Type B pancreatic cell (in vitro differentiated cells): ENCODE data around the gene ZP2. TPM values are rescaled to one million over a fixed set of nuclear protein-coding genes. Genes with fewer than 3 reads are reported as not detected.

Experiments used
- DNase-seq: peaks from one replicate; pipeline ENCODE4 v3.0.0; 2021; ENCODE audit warnings: mixed read lengths; ENCODE audit not compliant: unreplicated experiment; ENCODE audit errors: extremely low spot score
- H3K27ac Mint-ChIP-seq: 2 replicates; pipeline ENCODE4 v1.8.0; 2021; ENCODE audit warnings: mild to moderate bottlenecking, mixed read lengths
- H3K27me3 Mint-ChIP-seq: 2 replicates; pipeline ENCODE4 v1.8.0; 2021; ENCODE audit warnings: mixed read lengths
- H3K36me3 Mint-ChIP-seq: 2 replicates; pipeline ENCODE4 v1.8.0; 2021; ENCODE audit warnings: mixed read lengths
- H3K4me1 Mint-ChIP-seq: one replicate; pipeline ENCODE4 v1.8.0; 2021; ENCODE audit warnings: mixed read lengths; ENCODE audit not compliant: unreplicated experiment
- H3K4me3 Mint-ChIP-seq: 2 replicates; pipeline ENCODE4 v1.8.0; 2021; ENCODE audit warnings: mild to moderate bottlenecking, mixed read lengths
- H3K9me3 Mint-ChIP-seq: 2 replicates; pipeline ENCODE4 v1.8.0; 2021; ENCODE audit warnings: mixed read lengths
- total RNA-seq: library from RNA; stranded (reverse); gene quantifications from 2 replicates; pipeline ENCODE4 v1.2.1, GENCODE V29; 2021; ENCODE audit warnings: low replicate concordance
- TF ChIP-seq, protein P1 (sequence below): fragments of 200-600 bp; sonication (generic); conservative IDR thresholded peaks from 2 replicates; pipeline ENCODE4 v1.5.0; 2021; ENCODE audit warnings: antibody characterized with exemption, mild to moderate bottlenecking

Gene ZP2
- total RNA-seq, 1 donor from 2014 or later, result not detected

DNA sequence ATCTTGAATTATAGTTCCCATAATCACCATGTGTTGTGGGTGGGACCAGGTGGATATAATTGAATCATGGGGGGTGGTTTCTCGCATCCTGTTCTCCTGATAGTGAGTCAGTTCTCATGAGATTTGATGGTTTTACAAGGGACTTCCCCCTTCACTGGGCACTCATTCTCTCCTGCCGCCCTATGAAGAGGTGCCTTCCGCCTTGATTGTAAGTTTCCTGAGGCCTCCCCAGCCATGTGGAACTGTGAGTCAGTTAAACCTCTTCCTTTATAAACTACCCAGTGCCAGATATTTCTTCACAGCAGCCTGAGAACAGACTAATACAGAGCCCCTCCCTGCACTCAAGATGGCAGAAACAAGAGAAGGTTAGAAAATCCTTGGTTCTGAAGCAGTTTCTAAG is 26.5 kb downstream of the ZP2 start:
- H3K27me3 Mint-ChIP-seq, result peaks cover 4% of the 10 kb centered on the region
- DNase-seq, result no peak
- peaks cover 4% of the 10 kb centered on the region for H3K4me1 Mint-ChIP-seq
- no peak overlapping the region for H3K27ac Mint-ChIP-seq
- H3K9me3 Mint-ChIP-seq, result no peaks in the 10 kb centered on the region
- TF ChIP-seq, protein P1, sequence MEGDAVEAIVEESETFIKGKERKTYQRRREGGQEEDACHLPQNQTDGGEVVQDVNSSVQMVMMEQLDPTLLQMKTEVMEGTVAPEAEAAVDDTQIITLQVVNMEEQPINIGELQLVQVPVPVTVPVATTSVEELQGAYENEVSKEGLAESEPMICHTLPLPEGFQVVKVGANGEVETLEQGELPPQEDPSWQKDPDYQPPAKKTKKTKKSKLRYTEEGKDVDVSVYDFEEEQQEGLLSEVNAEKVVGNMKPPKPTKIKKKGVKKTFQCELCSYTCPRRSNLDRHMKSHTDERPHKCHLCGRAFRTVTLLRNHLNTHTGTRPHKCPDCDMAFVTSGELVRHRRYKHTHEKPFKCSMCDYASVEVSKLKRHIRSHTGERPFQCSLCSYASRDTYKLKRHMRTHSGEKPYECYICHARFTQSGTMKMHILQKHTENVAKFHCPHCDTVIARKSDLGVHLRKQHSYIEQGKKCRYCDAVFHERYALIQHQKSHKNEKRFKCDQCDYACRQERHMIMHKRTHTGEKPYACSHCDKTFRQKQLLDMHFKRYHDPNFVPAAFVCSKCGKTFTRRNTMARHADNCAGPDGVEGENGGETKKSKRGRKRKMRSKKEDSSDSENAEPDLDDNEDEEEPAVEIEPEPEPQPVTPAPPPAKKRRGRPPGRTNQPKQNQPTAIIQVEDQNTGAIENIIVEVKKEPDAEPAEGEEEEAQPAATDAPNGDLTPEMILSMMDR, result no peak
- H3K36me3 Mint-ChIP-seq, result peaks cover 18% of the 10 kb centered on the region
- no peak overlapping the region for H3K4me3 Mint-ChIP-seq

DNA sequence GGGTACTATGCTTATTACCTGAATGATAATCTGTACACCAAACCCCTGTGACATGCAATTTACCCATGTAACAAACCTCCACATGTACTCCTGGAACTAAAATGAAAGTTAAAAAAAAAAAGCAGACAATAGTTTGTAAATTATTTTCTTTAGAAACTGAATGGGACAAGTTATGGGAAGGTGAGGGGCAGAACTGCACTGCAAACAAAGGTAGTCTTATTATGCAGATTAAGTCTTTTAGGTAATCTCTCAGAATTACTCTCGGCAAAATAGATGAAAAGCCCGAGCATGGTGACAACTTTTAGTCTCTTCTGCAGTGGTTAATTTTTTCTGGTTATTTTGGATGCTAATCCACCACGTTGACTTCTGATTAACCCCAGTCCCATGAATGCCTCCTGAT is 27.4 kb downstream of the ZP2 start:
- TF ChIP-seq, protein P1, result no peak
- Mint-ChIP-seq H3K27ac (no peak overlapping the region), H3K4me1 (peaks cover 4% of the 10 kb centered on the region), H3K36me3 (peaks cover 18% of the 10 kb centered on the region), H3K27me3 (peaks cover 4% of the 10 kb centered on the region), H3K9me3 (no peaks in the 10 kb centered on the region), H3K4me3 (no peak overlapping the region)
- no peak for DNase-seq

DNA sequence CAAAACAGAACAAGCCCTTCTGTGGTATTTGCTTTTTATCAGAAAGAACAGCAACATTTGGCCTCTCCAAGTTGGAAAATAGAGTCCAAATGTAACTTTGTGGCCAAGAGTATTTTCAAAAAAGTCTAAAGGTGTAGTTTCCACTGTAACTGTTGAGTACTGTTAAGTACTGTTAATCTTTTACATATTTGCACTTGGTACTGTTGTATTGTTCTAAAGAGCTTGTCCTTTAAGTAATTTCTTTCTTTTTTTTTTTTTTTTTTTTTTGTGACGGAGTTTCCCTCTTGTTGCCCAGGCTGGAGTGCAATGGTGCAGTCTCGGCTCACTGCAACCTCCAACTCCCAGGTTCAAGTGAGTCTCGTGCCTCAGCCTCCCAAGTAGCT is 31.4 kb downstream of the ZP2 start:
- no peaks in the 10 kb centered on the region for H3K27me3 Mint-ChIP-seq
- no peaks in the 10 kb centered on the region for H3K9me3 Mint-ChIP-seq
- no peaks in the 10 kb centered on the region for H3K4me1 Mint-ChIP-seq
- TF ChIP-seq, protein P1, result no peak
- H3K27ac Mint-ChIP-seq, result no peak overlapping the region
- peaks cover 30% of the 10 kb centered on the region for H3K36me3 Mint-ChIP-seq
- H3K4me3 Mint-ChIP-seq, result no peak overlapping the region
- DNase-seq, result no peak

DNA sequence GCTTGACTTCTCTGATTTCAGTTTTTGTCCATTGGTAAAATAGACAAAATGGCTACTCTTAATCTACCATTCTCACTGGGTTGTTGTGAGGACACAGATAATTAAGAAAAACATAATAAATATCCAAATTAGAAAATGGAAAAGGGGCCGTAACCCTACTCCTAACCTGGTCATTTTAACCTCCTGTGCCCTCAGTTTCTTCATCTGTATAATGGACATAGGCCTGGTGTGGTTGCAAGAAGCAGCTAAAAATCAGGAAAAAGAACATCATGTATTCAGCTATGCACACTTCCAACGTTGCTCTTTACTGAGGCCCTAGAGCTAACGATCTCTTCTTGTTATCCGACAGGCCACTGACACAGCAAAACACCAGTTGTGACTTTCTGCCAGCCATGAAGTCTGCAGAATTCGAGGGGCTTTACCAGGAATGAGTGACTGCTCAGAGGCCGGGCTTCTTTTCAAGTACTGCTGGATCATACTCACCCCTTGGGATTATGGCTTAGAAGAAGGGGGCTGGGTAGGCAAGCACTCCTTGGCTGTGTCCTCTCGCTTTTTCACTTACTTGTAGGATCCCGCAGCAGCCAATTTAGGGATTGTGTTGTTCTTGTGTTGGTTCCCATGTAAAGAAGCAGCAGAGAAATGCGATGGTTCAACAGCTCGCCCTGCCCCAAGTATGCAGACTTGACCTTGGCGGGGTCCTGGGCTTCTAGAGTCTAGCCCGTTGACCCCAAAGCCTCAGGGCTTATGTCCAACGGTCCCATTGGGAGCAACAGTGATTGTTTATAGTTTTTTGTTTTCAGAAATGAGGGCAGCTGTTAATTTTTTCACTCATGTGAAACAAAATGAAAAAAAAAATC is 32.0 kb downstream of the ZP2 start:
- Mint-ChIP-seq H3K36me3 (peaks cover 35% of the 10 kb centered on the region), H3K4me3 (no peak overlapping the region)

DNA sequence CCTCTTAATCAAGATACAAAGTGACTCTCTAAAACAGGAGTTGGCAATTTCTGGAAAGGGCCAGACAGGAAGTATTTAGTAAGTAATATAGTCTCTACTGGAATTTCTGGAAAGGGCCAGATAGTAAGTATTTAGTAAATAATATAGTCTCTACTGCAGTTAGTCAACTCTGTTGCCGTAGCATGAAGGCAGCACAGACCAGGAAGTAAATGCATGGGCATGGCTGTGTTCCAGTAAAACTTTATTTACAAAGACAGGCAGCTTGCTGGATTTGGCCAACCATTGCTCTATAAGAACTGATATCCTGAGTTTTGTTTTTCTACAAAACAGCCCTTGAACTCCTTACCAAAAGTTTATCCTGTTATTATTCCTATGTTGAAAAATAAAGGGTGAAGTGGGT is 36.0 kb downstream of the ZP2 start:
- peaks cover 29% of the 10 kb centered on the region for H3K36me3 Mint-ChIP-seq
- TF ChIP-seq, protein P1, result no peak
- H3K4me3 Mint-ChIP-seq, result no peak overlapping the region
- H3K4me1 Mint-ChIP-seq, result no peaks in the 10 kb centered on the region
- no peak overlapping the region for H3K27ac Mint-ChIP-seq
- H3K27me3 Mint-ChIP-seq, result no peaks in the 10 kb centered on the region
- no peak for DNase-seq
- no peaks in the 10 kb centered on the region for H3K9me3 Mint-ChIP-seq

More for the DNA sequence above, 32.0 kb downstream of the ZP2 start:
- H3K9me3 Mint-ChIP-seq, result no peaks in the 10 kb centered on the region
- no peak overlapping the region for H3K27ac Mint-ChIP-seq
- H3K4me1 Mint-ChIP-seq, result no peaks in the 10 kb centered on the region
- TF ChIP-seq, protein P1, result no peak
- no peak for DNase-seq
- H3K27me3 Mint-ChIP-seq, result no peaks in the 10 kb centered on the region
